Measurements from ENCODE around the gene FAF1.
A peak's percentile ranks its signal among the peaks of the same experiment; 100 is the strongest.

DNA sequence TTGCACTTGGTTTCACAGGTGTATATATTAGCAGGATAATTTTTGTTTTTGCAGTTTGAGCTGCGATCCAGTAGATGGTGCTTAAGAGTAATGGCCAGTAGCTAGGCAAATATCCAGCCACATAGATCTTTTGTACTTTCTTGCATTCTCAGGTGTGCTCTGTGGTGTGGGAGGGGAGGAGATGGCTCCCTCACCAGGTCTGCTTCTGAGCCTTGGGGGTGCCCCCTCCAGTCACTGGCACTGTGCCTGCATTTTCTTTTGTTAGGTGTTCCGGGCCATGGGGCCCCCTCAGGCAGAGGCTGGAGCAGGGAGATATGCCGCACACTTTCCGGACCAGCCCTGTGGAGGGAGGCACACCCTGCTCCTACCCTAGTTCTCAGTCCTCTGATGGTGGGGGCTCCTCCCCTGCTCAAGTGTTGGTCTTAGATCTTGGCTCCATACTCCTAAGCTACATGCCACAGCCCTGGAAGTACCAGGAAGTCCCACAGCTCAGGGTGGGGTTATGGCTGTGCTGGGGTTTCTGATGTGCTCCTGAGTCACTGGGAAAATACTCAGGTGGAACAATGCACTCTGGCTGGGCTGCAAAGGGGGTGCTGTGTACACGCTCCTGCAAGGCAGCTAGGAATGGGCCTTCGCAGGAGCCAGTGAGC lies 339.3 kb downstream of the FAF1 start:
- TF ChIP-seq, protein P1, sequence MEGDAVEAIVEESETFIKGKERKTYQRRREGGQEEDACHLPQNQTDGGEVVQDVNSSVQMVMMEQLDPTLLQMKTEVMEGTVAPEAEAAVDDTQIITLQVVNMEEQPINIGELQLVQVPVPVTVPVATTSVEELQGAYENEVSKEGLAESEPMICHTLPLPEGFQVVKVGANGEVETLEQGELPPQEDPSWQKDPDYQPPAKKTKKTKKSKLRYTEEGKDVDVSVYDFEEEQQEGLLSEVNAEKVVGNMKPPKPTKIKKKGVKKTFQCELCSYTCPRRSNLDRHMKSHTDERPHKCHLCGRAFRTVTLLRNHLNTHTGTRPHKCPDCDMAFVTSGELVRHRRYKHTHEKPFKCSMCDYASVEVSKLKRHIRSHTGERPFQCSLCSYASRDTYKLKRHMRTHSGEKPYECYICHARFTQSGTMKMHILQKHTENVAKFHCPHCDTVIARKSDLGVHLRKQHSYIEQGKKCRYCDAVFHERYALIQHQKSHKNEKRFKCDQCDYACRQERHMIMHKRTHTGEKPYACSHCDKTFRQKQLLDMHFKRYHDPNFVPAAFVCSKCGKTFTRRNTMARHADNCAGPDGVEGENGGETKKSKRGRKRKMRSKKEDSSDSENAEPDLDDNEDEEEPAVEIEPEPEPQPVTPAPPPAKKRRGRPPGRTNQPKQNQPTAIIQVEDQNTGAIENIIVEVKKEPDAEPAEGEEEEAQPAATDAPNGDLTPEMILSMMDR (IDR thresholded peaks at IDR 0.05; ENCODE audit: low read depth, low read length, poor library complexity, severe bottlenecking): peak; percentile 52
- no peak for TF ChIP-seq EZH2phosphoT487 (IDR thresholded peaks at IDR 0.05; ENCODE audit: borderline replicate concordance, low read length)

Measured in DOHH2 (cell line).